GM19372 (cell line): ENCODE data around the gene MMRN2.
"Not testable (repeated sequence)": the region's sequence is repeated elsewhere in the genome, so short reads cannot be mapped to it uniquely, and the experiment has no call there.

Experiments used
- ATAC-seq: cut with Tn5 transposase; IDR thresholded peaks from one replicate; pipeline ENCODE4 v1.9.1; 2021; ENCODE audit warnings: mild to moderate bottlenecking, low read depth, moderate library complexity; ENCODE audit not compliant: unreplicated experiment

Gene MMRN2

DNA sequence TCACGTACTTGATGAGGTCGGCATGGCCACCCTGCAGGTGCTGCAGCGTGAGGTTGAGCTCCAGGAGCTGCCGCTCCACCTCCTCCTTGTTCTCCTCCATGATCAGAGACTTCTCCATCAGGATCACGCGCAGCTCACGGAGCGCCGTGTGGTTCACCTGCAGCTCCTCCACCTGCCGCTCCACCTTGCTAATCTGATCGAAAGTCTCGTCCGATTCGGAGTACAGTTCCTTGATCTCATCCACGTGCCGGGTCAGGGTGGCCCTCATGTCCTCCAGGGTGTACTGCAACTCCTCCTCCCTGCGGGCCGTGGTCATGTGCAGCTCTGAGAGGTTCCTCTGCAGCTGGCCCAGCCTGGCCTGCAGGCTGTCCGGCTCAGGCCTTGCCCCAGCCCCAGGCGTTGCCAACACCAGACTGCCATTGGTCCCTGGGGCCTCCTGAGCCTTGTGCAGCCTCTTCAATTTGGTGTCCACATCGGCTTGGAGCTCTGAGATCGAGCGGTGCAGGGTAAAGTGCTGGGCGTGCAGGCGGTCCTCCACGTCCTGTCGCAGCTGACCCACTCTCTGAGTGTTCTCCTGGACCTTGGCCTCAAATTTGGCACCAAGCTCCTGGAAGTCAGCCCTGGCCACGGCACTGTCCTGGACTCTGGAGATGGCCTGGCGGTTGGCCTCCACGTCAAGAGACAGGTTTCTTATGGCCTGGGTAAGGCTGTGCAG, 13.9 kb downstream of the MMRN2 start:
- no peak for ATAC-seq

DNA sequence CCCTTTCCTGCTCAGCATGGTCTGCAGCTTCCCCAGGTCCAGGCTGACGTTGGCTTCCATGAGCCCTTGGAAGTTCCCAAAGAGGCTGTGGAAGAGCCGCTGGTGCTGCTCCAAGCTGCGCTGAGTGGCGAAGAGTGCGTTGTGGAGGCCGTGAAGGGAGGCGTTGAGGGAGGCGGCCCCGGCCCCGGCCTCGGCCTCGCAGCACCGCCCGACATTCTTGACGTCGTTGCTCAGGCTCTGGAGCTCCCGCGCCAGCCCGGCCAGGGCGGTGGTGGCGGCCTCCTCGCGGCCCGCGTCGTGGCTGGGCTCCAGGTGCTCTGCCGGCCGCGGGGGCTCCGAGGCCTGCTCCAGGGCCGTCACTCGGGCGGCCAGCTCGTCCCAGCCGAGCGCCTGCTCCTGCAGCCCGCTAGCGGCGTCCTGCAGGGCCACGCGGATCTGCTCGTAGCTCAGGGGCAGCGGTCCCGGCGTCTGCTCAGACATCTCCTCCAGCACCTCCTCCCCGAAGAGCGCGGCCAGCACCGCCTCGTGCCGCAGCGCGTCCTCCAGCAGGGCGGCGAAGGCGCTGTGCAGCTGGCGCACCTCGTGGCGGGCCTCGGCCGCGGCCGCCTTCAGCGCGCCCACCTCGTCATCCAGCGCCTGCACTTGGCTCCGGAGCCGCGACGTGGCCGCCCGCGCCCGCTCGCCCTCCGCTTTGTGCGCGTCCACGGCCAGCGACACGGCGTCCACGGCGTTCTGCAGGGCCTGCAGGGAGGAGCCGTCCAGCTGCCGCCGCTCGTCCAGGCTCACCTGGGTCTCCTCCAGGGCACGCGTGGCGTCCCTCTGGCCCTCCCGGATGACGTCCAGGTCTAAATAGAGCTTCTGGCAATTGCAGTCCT, 14.7 kb downstream of the MMRN2 start:
- ATAC-seq: no peak

DNA sequence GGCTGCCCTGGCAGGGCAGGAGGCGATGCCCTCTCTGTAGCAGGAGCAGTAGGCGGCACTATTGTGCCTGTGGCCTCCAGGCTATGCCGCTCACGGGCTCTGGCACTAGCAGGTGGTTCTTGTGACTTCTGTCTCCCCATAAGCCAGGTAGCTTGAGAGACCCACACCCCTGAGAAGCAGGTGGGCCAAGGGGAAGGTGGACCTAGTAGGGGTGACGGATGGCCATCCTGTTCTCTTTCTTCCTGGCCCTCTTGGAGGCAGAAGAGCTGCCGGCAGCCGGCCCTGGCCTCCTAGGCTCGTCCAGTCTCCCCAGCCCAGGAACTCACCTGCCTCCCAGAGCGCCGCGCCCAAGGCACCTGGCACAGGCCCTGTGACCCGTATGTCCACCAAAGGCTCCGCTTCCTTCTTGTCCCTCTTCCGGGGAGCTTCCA, 15.4 kb downstream of the MMRN2 start:
- no peak for ATAC-seq

DNA sequence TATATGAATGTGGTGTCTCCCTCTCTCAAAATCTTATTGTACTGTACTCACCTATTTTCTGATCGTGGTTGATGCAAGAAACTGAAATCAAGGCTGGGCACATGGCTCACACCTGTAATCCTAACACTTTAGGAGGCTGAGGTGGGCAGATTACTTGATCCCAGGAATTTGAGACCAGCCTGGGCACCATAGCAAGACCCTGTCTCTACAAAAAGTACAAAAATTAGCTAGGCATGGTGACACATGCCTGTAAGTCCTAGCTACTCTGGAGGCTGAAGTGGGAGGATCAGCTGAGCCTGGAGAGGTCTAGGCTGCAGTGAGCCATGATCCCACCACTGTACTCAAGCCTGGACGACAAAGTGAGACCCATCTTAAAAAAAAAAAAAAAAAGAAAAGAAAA, 16.0 kb downstream of the MMRN2 start:
- ATAC-seq: no peak

DNA sequence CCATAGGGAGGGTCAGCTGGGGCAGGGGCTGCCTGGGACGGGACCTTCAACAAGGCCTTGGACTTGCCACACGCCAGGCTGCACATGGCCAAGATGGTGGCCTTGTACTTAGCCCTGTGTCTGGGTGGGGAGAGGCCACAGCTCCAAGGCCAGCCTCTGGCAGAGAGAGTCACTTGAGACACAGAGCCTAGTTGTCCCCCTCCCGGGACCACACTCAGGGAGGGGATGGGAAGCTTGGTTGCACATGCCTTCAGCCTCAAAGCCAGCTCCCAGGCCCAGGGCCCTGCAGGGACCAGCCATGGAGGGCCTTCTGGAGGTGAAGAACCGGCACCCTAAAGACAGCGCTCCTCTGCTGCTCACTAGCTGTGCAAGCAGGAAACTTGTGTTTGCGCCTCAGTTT, 16.7 kb downstream of the MMRN2 start:
- ATAC-seq: no peak

DNA sequence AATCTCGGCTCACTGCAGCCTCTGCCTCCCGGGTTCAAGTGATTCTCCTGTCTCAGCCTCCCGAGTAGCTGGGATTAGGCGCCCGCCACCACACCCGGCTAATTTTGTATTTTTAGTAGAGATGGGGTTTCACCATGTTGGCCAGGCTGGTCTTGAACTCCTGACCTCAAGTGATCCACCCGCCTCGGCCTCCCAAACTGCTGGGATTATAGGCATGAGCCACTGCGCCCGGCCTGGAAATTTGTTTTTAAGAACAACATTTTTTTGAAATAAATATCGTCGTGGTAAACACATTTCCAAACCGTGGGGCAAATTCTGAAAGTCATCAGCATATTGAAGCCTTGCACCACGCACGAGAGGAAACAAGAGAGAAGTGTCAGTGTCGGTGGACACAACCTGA, 17.3 kb downstream of the MMRN2 start:
- not testable (repeated sequence) for ATAC-seq

DNA sequence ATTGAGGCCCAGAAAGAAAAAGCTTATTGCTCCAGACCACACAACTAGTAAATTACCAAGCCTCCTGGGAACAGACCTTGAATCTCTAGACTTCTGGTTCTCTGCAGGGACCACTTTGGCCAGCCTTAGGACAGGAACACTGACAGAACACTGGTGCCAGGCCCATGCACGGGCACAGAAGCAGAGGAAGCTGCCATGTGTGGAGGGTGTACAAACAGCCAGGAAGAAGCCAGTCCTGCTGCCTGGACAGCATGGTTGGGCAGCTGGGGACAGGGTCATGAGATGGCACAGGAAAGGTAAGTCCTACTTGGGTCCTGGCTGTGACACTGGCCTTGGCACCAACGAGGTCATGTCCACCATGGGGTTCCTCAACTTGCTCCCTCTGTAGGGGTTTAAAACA, 19.2 kb downstream of the MMRN2 start:
- ATAC-seq: no peak

DNA sequence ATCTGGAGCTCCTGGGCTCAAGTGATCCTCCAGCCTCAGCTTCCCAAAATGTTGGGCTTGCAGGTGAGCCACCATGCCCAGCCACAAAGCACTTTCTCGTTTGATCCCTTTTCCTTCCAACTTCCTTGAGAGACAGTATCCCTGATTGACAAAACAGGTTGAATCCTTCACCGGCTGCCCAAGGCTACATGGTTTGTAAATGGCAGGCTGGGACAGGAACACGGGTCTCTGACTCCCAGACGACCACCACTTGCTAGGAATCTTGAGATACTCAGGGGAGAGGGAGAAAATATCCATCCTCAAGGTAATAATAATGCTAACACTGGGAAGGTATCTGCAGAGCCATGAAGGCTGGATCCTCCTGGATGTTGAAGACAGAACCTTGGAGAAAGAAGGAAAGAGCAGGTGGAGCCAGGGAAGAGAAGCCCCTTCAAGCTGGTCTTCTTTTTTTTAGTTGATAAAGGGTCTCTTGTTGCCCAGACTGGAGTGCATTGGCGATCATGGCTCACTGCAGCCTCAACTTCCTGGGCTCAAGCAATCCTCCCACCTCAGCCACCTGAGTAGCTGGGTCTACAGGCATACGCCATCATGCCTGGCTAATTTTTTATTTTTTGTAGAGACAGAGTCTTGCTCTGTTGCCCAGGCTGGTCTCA, 19.8 kb downstream of the MMRN2 start:
- ATAC-seq: no peak

DNA sequence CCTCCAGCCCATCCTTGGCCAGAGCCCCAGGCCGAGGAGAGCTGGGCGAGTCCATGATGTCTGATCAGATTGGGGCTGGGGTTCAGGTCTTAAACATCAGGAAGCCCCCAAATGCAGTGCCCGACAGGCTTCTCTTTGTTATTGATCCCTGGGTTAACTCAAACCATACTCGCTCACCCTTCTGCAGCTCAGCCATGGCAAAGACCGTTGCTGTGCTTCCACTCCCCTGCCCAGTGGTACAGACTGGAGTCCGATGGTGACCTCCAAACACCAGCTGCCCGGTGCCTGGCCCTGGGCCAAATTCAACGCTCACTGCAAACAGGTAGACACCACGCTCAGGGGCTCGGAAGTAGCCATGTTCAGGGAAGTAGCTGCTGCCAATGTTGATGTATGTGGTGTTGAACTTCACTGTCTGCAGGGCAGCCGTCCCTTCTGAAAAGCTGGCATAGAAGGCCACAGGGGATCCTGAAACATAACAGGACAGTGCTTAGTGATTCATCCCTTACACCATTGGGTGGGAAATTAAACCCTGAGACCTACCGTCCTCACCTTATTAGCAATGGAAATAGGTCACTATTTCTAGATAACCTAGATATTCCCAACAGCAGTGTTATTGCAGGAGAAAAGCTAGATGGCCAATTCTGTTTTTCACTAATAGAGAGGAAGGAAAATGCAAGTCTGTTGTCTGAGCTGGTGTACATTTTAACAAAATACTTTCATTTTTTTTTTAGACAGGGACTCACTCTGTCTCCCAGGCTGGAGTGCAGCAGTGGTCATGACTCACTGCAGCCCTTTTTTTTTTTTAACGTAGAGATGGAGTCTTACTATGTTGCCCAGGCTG, 20.5 kb downstream of the MMRN2 start:
- no peak for ATAC-seq

DNA sequence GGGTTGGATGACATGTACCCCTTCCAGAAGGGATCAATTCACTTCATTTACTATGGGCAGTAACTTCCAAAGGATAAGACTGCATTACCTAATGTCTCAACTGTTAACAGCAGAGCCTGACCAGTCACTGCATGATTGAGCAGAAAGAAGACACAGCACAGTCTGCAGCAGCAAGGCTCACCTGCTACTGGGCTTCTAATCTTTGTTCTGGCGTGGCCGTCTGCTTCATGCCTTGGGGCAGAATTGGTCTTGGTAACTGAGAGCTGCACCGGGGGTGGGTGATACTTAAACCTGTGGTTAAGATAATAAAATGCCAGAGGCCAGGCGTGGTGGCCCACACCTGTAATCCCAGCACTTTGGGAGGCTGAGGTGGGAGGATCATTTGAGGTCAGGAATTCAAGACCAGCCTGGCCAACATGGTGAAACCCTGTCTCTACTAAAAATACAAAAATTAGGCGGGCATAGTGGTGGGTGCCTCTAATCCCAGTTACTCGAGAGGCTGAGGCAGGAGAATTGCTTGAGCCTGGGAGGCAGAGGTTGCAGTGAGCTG, 23.2 kb downstream of the MMRN2 start:
- ATAC-seq: not testable (repeated sequence)

DNA sequence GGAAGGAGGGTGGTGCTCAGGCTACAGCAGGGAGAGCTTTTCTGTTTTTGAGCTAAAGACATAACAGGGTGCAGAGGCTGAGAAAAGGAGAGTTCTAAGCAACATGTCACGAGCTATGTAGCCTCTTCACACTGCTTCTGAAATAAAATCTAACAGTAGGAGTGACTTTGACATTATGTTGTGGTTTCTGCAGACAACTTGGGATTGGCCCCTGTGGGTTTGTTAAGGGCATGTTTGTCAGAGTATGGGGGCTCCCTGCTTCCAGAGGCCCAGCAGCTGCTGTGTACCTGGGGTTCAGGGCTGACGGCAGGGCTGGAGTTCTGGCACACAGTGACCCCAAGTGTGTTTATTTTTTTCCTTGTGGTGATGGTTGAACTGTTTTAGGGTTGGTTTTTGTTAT, 24.7 kb downstream of the MMRN2 start:
- no peak for ATAC-seq

DNA sequence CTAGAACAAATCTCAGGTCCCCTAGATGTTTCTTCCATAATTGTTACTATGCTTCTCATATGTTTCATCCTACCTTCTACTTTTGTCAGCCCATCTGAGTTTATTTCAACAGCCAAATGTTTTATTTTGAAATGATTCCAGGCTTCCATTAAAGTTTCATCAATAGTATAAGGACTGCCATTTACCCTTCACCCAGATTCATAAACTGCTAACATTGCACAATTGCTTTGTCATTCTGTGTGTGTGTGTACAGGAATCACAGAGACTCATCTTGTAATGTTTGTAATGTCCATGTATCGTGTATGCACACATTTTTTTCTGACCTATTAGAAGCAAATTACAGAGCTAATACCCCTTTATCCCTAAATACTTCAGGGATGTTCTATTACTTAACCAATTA, 25.5 kb downstream of the MMRN2 start:
- ATAC-seq: no peak

DNA sequence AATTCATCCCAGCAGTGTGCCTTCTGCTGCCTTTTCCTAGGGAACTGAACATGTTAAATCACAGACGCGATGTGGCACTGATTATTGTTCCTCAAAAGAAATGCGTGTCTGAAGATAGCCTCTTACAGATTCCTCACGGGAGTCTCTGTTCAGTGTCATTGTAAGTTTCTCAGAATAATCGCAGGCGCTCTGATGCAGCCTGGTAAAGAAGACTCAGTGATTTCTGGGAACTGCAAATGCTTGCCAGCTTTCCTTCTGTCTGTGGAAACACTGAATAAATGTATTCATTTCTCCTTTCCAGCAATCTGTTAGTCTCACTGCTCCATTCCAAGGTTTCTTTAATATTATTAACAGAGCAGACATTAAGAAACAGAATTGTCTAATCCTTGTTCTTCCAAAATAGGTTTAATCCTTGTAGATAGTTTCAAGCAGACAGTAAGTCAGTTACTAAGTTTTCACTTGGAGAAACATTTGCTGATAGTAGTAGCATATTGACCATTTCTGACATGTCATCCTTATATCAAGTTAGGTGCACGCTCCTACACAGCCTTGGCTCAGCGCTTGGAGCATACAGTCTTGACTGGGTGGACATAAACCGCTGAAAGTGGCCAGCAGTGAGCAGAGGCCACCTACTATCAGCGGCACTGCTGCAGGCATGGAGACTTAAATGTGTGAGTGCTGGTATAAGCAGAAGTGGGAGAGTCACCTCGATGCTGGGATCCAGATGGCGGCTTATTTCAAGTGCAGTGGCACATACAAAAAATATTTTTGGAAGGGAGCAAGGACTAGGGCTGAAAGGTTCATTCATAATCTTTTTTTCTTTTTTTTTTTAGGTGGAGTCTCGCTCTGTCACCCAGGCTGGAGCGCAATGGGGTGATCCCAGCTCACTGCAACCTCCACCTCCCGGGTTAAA, 27.7 kb downstream of the MMRN2 start:
- ATAC-seq: no peak

DNA sequence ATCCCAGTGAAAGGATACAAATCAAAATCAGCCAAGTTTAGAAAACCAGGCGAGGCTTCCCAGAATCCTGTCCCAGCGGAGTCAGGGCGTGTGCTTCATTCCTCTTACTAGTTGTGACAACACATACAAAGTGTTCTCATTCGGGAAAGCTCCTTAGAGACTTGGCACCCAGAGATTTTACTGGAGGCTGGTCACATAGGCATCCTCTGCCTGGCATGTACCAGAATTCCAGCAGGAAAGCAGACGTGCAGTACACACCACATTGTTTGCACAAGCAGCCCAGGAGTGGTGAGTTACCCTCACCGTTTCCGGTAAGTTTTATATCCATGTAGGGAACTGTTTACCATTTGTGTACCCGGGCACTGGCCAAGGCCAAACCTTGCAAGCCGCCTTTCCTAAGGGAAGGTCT, 34.9 kb downstream of the MMRN2 start:
- ATAC-seq: no peak

DNA sequence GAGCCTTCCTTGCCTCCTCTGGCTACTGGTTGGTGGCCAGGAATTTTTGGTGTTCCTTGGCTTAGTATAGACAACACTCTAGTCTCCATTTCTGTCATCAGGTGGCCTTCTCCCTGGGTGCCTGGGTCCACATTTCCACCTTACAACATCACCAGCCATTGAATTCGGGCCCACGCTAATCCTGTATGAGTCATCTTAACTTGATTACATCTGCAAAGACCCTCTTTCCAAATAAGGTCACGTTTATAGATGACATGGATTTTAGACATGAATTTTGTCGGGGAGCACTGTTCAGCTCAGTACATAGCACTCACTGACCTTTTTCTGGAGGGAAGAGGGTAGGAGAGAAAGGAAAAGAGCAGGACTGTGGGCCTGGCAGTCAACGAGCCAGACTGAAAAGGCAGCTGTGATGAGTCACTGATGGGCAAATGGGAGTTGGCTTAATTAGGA, 39.4 kb downstream of the MMRN2 start:
- no peak for ATAC-seq

DNA sequence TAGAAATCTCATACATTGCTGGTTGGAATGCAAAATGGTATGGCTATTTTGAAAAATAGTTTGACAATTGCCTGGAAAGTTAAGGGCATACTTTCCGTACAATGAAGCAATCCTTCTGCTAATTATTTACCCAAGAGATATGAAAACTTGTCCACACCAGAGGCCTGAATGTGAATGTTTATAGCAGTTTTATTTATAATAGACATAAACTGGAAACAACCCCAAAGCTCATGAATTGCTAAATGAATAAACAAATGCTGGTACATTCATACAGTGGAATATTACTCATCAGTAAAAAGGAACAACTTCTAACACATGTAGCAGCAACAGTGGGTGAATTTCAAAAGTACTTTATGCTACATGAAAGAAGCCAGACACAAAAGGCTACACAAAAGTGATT, 42.7 kb downstream of the MMRN2 start:
- no peak for ATAC-seq

DNA sequence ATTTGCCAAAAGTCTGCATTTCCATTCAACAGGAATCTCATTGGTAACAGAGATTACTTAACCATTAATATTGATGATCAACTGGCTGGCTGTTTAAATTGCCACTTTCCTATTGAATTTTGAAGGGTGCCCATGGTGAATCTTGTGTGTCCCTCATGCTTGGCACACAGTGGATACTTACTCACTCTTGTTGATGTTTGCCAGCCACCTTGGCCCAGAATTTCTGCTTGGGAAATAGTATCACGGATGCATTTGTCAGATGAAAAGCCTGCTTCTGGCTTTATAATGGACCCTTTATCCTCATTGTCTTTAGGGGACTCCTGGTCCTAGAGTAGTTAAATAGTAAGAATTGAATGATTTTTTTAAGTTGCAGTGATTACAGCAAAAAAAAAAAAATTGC, 52.0 kb downstream of the MMRN2 start:
- ATAC-seq: no peak

DNA sequence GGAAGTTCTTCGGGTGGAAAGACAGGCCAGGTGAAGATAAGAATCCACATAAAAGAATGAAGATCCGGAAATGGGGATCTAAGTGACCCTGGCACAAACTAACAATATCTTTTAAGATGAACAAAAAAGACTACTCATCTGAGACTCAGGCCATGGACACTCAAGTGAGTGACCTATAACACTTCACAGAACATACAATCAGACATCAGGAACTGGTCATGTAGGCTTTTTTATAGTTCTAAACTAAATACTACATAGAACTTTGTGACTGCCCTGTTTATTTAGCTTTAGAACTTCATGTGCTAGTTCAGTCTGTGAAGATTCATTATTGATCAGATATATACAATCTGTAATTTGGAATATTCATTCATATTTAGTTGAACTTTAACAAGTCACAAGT, 52.8 kb downstream of the MMRN2 start:
- ATAC-seq: no peak

DNA sequence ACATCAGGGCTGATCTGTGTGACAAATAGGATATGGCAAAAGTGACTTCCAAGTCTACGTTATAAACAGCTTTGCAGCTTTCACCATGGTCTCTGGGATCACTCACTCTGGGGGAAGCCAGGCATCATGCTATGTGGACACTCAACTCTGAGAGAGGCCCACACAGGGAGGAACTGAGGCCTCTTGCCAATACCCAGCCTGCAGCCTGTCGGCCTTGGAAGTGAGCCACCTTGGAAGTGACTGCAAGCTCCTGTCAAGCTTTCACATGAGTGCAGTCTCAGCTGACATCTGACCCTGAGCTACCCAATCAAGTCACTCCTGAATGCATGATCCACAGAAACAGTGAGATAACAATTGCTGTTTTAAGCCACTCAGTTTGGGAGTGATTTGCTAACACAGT, 56.5 kb downstream of the MMRN2 start:
- ATAC-seq: no peak
